Measurements from ENCODE around the gene RPUSD1. TPM values are rescaled to one million over a fixed set of nuclear protein-coding genes. Genes with fewer than 3 reads are reported as not detected.
"Not testable (repeated sequence)": the region's sequence is repeated elsewhere in the genome, so short reads cannot be mapped to it uniquely, and the experiment has no call there.

RPUSD1 gene, protein sequence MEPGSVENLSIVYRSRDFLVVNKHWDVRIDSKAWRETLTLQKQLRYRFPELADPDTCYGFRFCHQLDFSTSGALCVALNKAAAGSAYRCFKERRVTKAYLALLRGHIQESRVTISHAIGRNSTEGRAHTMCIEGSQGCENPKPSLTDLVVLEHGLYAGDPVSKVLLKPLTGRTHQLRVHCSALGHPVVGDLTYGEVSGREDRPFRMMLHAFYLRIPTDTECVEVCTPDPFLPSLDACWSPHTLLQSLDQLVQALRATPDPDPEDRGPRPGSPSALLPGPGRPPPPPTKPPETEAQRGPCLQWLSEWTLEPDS
- 31.0 and 82.5 TPM in 2 replicates for total RNA-seq

DNA sequence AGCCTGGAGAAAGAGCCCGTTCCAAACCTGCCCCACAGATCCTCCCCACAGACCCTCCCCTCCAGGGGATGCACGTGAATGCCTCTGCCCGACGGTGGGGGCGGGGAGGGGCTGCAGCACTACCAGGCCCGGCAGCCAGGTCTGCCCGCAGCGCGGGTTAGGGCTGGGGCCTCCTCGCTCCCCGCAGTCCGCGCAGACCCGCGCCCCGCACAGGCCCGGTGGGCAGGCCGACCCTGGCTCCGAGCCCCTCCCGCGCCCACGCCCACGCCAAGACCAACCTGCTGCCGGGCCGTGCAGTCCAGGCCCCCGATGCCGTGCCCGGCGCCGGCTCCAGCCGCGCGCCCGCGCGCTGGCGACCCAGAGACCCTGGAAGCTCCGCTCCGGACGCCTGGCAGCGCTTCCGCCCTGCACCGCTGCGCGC, at the start of gene RPUSD1:
Gene RPUSD1, minus strand, starts transcription at position 404 of the 421 bp plus-strand sequence. CDS start 644 bp downstream, outside the sequence.
- DNase-seq (ENCODE audit: low read depth) = no peak
- peak within 1 kb of the TSS; percentile 96 for H3K4me3 ChIP-seq (ENCODE audit: low read depth, low read length)
- TF ChIP-seq, protein P1, sequence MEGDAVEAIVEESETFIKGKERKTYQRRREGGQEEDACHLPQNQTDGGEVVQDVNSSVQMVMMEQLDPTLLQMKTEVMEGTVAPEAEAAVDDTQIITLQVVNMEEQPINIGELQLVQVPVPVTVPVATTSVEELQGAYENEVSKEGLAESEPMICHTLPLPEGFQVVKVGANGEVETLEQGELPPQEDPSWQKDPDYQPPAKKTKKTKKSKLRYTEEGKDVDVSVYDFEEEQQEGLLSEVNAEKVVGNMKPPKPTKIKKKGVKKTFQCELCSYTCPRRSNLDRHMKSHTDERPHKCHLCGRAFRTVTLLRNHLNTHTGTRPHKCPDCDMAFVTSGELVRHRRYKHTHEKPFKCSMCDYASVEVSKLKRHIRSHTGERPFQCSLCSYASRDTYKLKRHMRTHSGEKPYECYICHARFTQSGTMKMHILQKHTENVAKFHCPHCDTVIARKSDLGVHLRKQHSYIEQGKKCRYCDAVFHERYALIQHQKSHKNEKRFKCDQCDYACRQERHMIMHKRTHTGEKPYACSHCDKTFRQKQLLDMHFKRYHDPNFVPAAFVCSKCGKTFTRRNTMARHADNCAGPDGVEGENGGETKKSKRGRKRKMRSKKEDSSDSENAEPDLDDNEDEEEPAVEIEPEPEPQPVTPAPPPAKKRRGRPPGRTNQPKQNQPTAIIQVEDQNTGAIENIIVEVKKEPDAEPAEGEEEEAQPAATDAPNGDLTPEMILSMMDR (conservative IDR thresholded peaks at IDR 0.05; ENCODE audit: low read depth, low read length) = no peak

DNA sequence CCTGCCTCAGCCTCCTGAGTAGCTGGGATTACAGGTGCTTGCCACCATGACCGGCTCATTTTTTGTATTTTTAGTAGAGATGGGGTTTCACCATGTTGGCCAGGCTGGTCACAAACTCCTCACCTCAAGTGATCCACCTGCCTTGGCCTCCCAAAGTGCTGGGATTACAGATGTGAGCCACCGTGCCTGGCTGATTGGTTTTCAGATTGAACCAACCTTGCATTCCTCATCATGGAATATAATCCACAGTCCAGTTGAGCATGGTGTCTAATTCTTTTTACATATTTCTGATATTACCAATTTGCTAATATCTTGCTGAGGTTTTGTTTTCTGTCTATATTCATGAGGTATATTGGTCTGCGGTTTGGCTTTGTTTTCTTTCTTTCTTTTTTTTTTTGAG, 48.6 kb upstream of the RPUSD1 start:
- H3K4me3 ChIP-seq (ENCODE audit: low read depth, low read length); DNase-seq (ENCODE audit: low read depth): not testable (repeated sequence)

DNA sequence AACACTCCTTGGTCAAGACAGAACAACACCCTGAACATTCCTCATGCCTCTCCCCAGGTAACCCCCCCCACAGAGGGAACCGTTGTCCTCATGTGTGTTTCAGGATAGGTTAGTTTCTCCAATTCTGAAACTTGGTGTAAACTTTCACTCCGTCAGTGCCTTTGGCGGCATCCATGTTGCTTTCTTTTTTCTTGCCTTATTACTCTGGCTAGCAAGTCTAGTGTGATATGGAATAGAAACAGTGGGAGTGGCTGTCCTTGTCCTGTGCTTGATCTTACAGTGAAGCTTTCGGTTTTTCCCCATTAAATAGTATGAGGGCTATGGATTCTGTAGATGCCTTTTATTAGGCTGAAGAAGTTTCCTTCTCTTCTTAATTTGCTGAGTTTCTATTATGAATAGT, 48.0 kb upstream of the RPUSD1 start:
- H3K4me3 ChIP-seq (ENCODE audit: low read depth, low read length) = no peak overlapping the region
- no peak for DNase-seq (ENCODE audit: low read depth)
- TF ChIP-seq, protein P1 (conservative IDR thresholded peaks at IDR 0.05; ENCODE audit: low read depth, low read length) = no peak

DNA sequence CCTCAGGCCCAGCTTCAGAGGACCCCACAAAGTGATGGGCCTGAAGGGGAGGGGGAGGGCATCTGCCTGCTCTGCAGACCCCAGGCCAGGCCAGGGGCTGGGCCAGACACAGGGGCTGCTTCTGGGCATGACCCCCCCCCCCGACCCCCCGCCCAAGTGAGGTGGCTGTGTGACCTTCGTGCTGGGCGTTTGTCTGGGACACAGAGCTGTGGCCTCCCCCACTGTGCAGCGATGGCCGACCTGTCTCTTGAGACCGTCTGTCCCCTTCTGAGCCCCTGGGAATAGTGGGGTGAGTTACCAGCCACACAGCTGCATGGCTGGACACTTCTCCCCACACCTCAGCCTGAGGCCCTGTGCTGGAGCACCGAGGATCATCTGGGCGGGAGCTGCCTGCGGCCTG, 47.2 kb upstream of the RPUSD1 start:
- TF ChIP-seq, protein P1 (conservative IDR thresholded peaks at IDR 0.05; ENCODE audit: low read depth, low read length) = no peak
- DNase-seq (ENCODE audit: low read depth) = no peak

DNA sequence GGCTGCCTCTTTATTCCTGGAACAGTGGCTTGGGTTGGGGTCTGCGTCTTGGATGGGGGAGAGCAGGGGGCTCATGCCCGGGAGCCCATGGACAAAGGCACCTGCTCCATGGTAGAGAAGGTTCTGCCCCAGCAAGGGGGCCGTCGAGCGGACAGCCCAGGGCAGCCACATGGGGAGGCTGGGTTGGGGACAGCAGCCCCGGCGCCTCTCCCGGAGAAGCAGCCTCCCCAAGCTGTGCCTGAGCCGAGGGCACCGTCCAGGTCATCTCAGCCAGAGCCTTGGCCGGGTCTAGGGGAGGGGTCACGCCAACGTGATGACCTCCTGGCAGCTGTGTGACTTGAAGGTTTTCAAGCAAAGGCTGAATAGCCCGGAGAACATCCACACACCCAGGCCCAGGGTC, 45.2 kb upstream of the RPUSD1 start:
- DNase-seq (ENCODE audit: low read depth) = no peak
- TF ChIP-seq, protein P1 (conservative IDR thresholded peaks at IDR 0.05; ENCODE audit: low read depth, low read length) = no peak
- no peak overlapping the region for H3K4me3 ChIP-seq (ENCODE audit: low read depth, low read length)

More for the DNA sequence above, 47.2 kb upstream of the RPUSD1 start:
- H3K4me3 ChIP-seq (ENCODE audit: low read depth, low read length) = no peak overlapping the region

DNA sequence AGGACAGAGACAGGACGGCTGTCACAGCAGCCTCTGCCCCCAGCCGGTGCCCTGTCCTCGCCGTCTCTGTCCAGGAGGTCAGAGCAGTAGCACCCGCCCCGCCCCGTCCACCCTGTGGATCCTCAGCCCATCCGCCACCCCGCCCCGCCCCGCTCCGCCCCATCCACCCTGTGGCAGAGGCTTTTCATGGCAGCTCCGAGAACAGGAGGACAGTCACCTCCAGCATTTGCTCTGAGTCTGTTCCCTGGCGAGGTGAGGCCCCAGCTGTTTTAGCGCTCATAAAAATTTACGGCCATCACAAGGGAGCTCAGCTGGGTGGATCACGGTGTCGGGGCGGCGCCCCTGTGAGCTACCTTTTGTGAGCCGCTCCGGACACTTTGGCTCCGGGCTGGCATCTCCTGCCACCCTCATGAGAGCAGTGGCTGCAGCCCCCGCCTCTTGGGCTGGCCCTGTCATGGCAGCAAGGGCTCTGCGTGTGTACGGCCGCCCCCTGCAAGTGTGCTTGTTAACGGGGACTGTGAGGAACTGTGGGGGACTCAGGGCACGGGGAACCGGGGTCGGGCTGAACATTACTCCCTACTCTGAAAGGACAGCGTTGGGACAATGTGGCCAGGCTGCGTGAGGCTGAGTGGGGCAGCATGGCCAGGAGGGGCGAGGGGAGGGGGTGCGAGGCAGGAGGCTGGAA, 44.6 kb upstream of the RPUSD1 start:
- DNase-seq (ENCODE audit: low read depth) = no peak
- H3K4me3 ChIP-seq (ENCODE audit: low read depth, low read length) = no peak overlapping the region
- TF ChIP-seq, protein P1 (conservative IDR thresholded peaks at IDR 0.05; ENCODE audit: low read depth, low read length) = no peak

DNA sequence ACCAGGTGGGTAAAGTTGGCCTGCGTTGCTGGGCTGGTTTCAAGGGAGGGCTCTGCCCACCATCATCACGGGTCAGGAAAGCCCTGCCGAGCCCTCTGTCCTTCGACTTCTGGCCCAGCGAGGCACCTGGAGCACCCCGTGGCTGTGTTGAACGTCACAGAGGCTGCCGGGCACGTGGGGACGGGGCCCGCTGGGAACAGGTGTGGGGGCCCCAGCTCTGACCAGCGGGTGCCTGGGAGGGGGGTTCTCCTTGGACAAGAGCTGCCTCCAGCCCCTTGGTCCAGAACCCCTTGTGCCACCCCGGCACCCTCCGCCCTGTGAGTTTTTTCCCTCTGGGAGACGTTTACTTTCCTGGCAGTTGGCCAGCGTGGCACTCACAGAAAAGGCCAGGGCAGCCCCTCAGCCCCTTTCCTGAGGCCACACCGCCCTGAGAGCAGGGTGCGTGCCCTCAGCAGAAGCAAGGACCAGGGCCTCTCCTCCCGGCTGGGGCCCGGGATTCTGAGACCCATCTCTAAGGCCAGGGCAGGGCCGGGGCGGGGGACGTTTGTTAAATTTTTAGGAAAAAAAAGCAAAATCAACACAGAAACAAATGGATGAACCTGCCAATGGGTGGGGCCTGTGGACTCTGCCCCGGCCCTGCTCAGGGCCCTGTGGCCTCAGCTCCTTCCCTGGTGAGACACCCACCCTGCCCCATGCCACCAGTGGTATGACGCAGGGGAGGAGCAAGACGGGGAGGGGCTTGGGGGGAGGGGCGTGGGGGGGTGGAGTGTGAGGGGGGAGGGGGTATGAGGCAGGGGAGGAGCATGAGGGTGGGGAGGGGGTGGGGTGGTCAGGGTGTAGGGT, 43.6 kb upstream of the RPUSD1 start:
- H3K4me3 ChIP-seq (ENCODE audit: low read depth, low read length) = no peak overlapping the region
- DNase-seq (ENCODE audit: low read depth) = no peak
- TF ChIP-seq, protein P1 (conservative IDR thresholded peaks at IDR 0.05; ENCODE audit: low read depth, low read length) = no peak
